ENCODE data around the gene DNAJC24.

GRCh38 chr11:31419138-31419537 is 49.5 kb downstream of the DNAJC24 start:
- TF ChIP-seq ZNF513 (tag by site-specific recombination; IDR thresholded peaks at IDR 0.05), result no peak
- TF ChIP-seq ZBTB20 (tag by site-specific recombination; IDR thresholded peaks at IDR 0.05), result no peak
- TF ChIP-seq GLI4 (tag by site-specific recombination; IDR thresholded peaks at IDR 0.05), result no peak
- TF ChIP-seq ZNF121 (tag by site-specific recombination; IDR thresholded peaks at IDR 0.05), result no peak
- TF ChIP-seq CTCF (tag by site-specific recombination; IDR thresholded peaks at IDR 0.05), result no peak
- TF ChIP-seq PRDM2 (tag by site-specific recombination; IDR thresholded peaks at IDR 0.05; ENCODE audit: borderline replicate concordance), result no peak
